Measurements from ENCODE around the gene LCE1F. TPM values are rescaled to one million over a fixed set of nuclear protein-coding genes. Genes with fewer than 3 reads are reported as not detected.

The LCE1F gene
- polyA plus RNA-seq, 4 donors: not detected

- Histone ChIP-seq H3K27me3 (ENCODE audit: control insufficient read depth in 3 of 3, insufficient read depth in 3 of 3, low read length in 3 of 3) (peaks cover 0 to 3% (median 0%) of the 10 kb centered on the region in 3 donors), H3K36me3 (ENCODE audit: control insufficient read depth in 3 of 3, insufficient read depth in 2 of 3, low read depth in 1 of 3, low read length in 3 of 3) (no peaks in the 10 kb centered on the region), H3K4me3 (ENCODE audit: low read depth in 1 of 3, low read length in 3 of 3) (no peak overlapping the region), H3K9me3 (ENCODE audit: control insufficient read depth in 2 of 2, insufficient read depth in 1 of 2, low read depth in 1 of 2, low read length in 1 of 2) (no peaks in the 10 kb centered on the region), H3K4me1 (ENCODE audit: control insufficient read depth in 3 of 3, insufficient read depth in 2 of 3, low read depth in 1 of 3, low read length in 2 of 3) (no peaks in the 10 kb centered on the region), H3K27ac (ENCODE audit: low read depth in 1 of 3, low read length in 2 of 3) (no peak overlapping the region)
- 32 to 56% (median 51%) methylated on average over 4 of the region's 4 CpGs for WGBS, 3 donors
- DNase-seq: peak in 1 of 2 donors; percentile 6
- no peak for FAIRE-seq
Observed at GRCh38 chr1:152745289-152745704, 29.6 kb upstream of the LCE1F start.

DNA sequence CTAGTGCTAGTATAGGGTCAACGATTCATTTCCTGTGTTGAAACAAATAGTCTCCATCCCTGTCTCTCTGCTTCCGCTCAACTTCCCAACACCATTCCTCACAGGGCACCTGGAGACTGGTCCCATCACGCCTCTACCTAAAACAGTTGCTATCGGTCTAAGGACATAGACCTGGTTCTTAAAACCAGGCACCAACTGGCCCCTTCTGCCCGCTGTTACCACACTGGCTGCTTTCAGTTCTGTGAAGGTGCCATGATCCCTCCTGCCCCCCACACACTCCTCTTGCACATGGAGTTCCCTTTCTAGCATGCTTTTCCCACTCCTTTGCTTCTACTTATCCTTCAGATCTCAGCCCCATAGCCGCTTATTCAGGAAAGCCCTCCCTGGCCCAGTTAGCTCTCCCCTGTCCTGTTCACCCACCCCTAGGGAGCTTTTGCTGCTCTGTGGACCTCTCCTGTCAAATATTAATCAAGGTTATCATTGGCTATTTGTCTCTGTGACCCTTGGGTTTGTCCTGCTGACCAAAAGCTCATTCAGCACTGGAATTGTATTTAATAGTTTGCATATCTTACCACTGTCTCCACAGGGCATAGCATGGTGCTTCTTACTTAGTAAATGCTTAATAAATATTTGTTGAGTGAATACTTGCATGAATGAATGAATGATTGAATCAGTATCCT, 29.0 kb upstream of the LCE1F start:
- Histone ChIP-seq H3K36me3 (ENCODE audit: control insufficient read depth in 3 of 3, insufficient read depth in 2 of 3, low read depth in 1 of 3, low read length in 3 of 3) (no peaks in the 10 kb centered on the region), H3K4me1 (ENCODE audit: control insufficient read depth in 3 of 3, insufficient read depth in 2 of 3, low read depth in 1 of 3, low read length in 2 of 3) (no peaks in the 10 kb centered on the region), H3K9me3 (ENCODE audit: control insufficient read depth in 2 of 2, insufficient read depth in 1 of 2, low read depth in 1 of 2, low read length in 1 of 2) (no peaks in the 10 kb centered on the region), H3K27ac (ENCODE audit: low read depth in 1 of 3, low read length in 2 of 3) (no peak overlapping the region), H3K4me3 (ENCODE audit: low read depth in 1 of 3, low read length in 3 of 3) (no peak overlapping the region), H3K27me3 (ENCODE audit: control insufficient read depth in 3 of 3, insufficient read depth in 3 of 3, low read length in 3 of 3) (peaks cover 0 to 3% (median 0%) of the 10 kb centered on the region in 3 donors)
- no peak for DNase-seq
- 69 to 75% (median 75%) methylated on average over 6 of the region's 6 CpGs for WGBS, 3 donors
- FAIRE-seq: no peak

GRCh38 chr1:152747831-152748230, 27.1 kb upstream of the LCE1F start:
- WGBS, 3 donors: 43 to 51% (median 45%) methylated on average over 1 of the region's 1 CpG
- no peak for DNase-seq
- H3K27ac ChIP-seq (ENCODE audit: low read depth in 1 of 3, low read length in 2 of 3): no peak overlapping the region
- H3K4me1 ChIP-seq (ENCODE audit: control insufficient read depth in 3 of 3, insufficient read depth in 2 of 3, low read depth in 1 of 3, low read length in 2 of 3): no peaks in the 10 kb centered on the region
- H3K4me3 ChIP-seq (ENCODE audit: low read depth in 1 of 3, low read length in 3 of 3): no peak overlapping the region
- no peaks in the 10 kb centered on the region for H3K9me3 ChIP-seq (ENCODE audit: control insufficient read depth in 2 of 2, insufficient read depth in 1 of 2, low read depth in 1 of 2, low read length in 1 of 2)
- H3K27me3 ChIP-seq (ENCODE audit: control insufficient read depth in 3 of 3, insufficient read depth in 3 of 3, low read length in 3 of 3): peaks cover 0 to 6% (median 0%) of the 10 kb centered on the region in 3 donors
- H3K36me3 ChIP-seq (ENCODE audit: control insufficient read depth in 3 of 3, insufficient read depth in 2 of 3, low read depth in 1 of 3, low read length in 3 of 3): no peaks in the 10 kb centered on the region
- no peak for FAIRE-seq

GRCh38 chr1:152752225-152752624, 22.7 kb upstream of the LCE1F start:
- H3K4me1 ChIP-seq (ENCODE audit: control insufficient read depth in 3 of 3, insufficient read depth in 2 of 3, low read depth in 1 of 3, low read length in 2 of 3): no peaks in the 10 kb centered on the region
- no peak overlapping the region for H3K4me3 ChIP-seq (ENCODE audit: low read depth in 1 of 3, low read length in 3 of 3)
- FAIRE-seq (no peak), DNase-seq (no peak)
- WGBS, 3 donors: 6 to 27% (median 13%) methylated on average over 1 of the region's 1 CpG
- H3K9me3 ChIP-seq (ENCODE audit: control insufficient read depth in 2 of 2, insufficient read depth in 1 of 2, low read depth in 1 of 2, low read length in 1 of 2): no peaks in the 10 kb centered on the region
- H3K36me3 ChIP-seq (ENCODE audit: control insufficient read depth in 3 of 3, insufficient read depth in 2 of 3, low read depth in 1 of 3, low read length in 3 of 3): no peaks in the 10 kb centered on the region
- no peak overlapping the region for H3K27ac ChIP-seq (ENCODE audit: low read depth in 1 of 3, low read length in 2 of 3)
- H3K27me3 ChIP-seq (ENCODE audit: control insufficient read depth in 3 of 3, insufficient read depth in 3 of 3, low read length in 3 of 3): peaks cover 0 to 3% (median 0%) of the 10 kb centered on the region in 3 donors

- no peak for FAIRE-seq
- WGBS, 3 donors: 4 to 34% (median 11%) methylated on average over 1 of the region's 1 CpG
- Histone ChIP-seq H3K4me3 (ENCODE audit: low read depth in 1 of 3, low read length in 3 of 3) (no peak overlapping the region), H3K36me3 (ENCODE audit: control insufficient read depth in 3 of 3, insufficient read depth in 2 of 3, low read depth in 1 of 3, low read length in 3 of 3) (no peaks in the 10 kb centered on the region), H3K27me3 (ENCODE audit: control insufficient read depth in 3 of 3, insufficient read depth in 3 of 3, low read length in 3 of 3) (peaks cover 0 to 3% (median 0%) of the 10 kb centered on the region in 3 donors), H3K27ac (ENCODE audit: low read depth in 1 of 3, low read length in 2 of 3) (no peak overlapping the region), H3K4me1 (ENCODE audit: control insufficient read depth in 3 of 3, insufficient read depth in 2 of 3, low read depth in 1 of 3, low read length in 2 of 3) (no peaks in the 10 kb centered on the region), H3K9me3 (ENCODE audit: control insufficient read depth in 2 of 2, insufficient read depth in 1 of 2, low read depth in 1 of 2, low read length in 1 of 2) (no peaks in the 10 kb centered on the region)
- DNase-seq: no peak
Observed at GRCh38 chr1:152753586-152753985, 21.4 kb upstream of the LCE1F start.

DNA sequence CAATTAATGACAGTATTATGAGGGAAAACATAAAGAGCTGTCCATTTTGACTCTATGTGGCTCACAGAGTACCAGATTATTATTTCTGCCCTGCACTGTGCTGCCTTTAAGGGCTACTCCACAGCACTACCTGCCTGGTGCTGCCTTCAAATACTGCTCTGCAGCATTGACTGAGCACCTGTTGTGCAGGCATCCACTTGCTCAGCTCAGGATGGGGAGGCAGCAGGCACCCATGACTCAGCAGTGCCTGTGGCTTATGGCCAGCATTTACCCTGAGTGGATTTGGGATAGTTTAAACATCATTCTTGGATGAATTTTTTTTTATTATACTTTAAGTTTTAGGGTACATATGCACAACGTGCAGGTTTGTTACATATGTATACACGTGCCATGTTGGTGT, 18.1 kb upstream of the LCE1F start:
- Histone ChIP-seq H3K9me3 (ENCODE audit: control insufficient read depth in 2 of 2, insufficient read depth in 1 of 2, low read depth in 1 of 2, low read length in 1 of 2) (no peaks in the 10 kb centered on the region), H3K36me3 (ENCODE audit: control insufficient read depth in 3 of 3, insufficient read depth in 2 of 3, low read depth in 1 of 3, low read length in 3 of 3) (no peaks in the 10 kb centered on the region), H3K27ac (ENCODE audit: low read depth in 1 of 3, low read length in 2 of 3) (no peak overlapping the region), H3K4me1 (ENCODE audit: control insufficient read depth in 3 of 3, insufficient read depth in 2 of 3, low read depth in 1 of 3, low read length in 2 of 3) (no peaks in the 10 kb centered on the region), H3K4me3 (ENCODE audit: low read depth in 1 of 3, low read length in 3 of 3) (no peak overlapping the region), H3K27me3 (ENCODE audit: control insufficient read depth in 3 of 3, insufficient read depth in 3 of 3, low read length in 3 of 3) (peaks cover 0 to 3% (median 0%) of the 10 kb centered on the region in 3 donors)
- DNase-seq (no peak), FAIRE-seq (no peak)
- WGBS, 3 donors: 40 to 73% (median 70%) methylated on average over 1 to 2 of the region's 2 CpGs

DNA sequence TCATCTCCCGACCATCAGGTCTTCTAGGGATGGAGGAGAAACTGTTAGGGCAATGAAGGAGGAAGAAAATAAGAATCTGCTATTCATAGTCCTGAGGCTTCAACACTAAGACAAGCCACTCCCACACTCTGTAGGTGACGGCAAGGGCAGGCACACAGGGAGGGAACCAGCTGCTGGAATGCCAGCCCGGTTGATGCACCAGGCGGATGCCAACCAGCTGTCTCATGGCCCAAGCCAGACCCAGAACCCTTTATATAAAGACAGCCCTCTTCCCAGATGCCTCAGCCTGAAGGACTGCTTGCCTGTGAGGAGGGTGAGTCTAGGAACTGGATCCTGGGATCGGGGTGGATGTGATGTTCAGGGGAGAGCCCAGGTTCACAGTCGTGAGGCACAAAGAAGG, 17.2 kb upstream of the LCE1F start, which contains the start of gene KPRP:
Gene KPRP (plus strand): TSS at position 279 of the 400 bp plus-strand sequence. CDS start 1,564 bp downstream, outside the sequence.
- no peaks in the 10 kb centered on the region for H3K4me1 ChIP-seq (ENCODE audit: control insufficient read depth in 3 of 3, insufficient read depth in 2 of 3, low read depth in 1 of 3, low read length in 2 of 3)
- no peak for DNase-seq
- 55 to 77% (median 73%) methylated on average over 6 of the region's 6 CpGs for WGBS, 3 donors
- no peak within 1 kb of the TSS for H3K4me3 ChIP-seq (ENCODE audit: low read depth in 1 of 3, low read length in 3 of 3)
- FAIRE-seq: no peak
- no peaks in the 10 kb centered on the region for H3K36me3 ChIP-seq (ENCODE audit: control insufficient read depth in 3 of 3, insufficient read depth in 2 of 3, low read depth in 1 of 3, low read length in 3 of 3)
- H3K27ac ChIP-seq (ENCODE audit: low read depth in 1 of 3, low read length in 2 of 3): no peak within 1 kb of the TSS
- H3K27me3 ChIP-seq (ENCODE audit: control insufficient read depth in 3 of 3, insufficient read depth in 3 of 3, low read length in 3 of 3): no peaks in the 10 kb centered on the region
- no peaks in the 10 kb centered on the region for H3K9me3 ChIP-seq (ENCODE audit: control insufficient read depth in 2 of 2, insufficient read depth in 1 of 2, low read depth in 1 of 2, low read length in 1 of 2)

DNA sequence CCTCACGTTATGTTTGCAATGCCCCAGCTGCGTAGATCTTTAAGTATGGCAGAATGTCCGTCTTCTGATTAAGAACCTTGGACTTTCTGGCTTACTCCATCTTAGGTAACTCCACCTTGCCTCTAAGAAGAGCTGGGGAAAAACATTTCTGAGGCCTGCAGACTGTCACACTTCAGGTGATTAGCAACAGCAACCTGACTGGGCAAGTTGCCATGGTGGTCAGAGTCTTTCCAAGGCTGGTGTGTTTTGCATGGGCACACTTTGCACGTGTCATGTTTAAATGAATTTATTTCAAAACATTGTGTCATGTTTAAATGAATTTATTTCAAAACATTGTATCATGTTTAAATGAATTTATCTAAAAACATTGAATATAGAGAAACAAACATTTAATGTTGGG, 16.3 kb upstream of the LCE1F start:
- H3K9me3 ChIP-seq (ENCODE audit: control insufficient read depth in 2 of 2, insufficient read depth in 1 of 2, low read depth in 1 of 2, low read length in 1 of 2): no peaks in the 10 kb centered on the region
- H3K36me3 ChIP-seq (ENCODE audit: control insufficient read depth in 3 of 3, insufficient read depth in 2 of 3, low read depth in 1 of 3, low read length in 3 of 3): no peaks in the 10 kb centered on the region
- no peak for DNase-seq
- H3K4me3 ChIP-seq (ENCODE audit: low read depth in 1 of 3, low read length in 3 of 3): no peak overlapping the region
- 63 to 80% (median 64%) methylated on average over 4 of the region's 4 CpGs for WGBS, 3 donors
- no peak overlapping the region for H3K27ac ChIP-seq (ENCODE audit: low read depth in 1 of 3, low read length in 2 of 3)
- FAIRE-seq: no peak
- H3K27me3 ChIP-seq (ENCODE audit: control insufficient read depth in 3 of 3, insufficient read depth in 3 of 3, low read length in 3 of 3): no peaks in the 10 kb centered on the region
- H3K4me1 ChIP-seq (ENCODE audit: control insufficient read depth in 3 of 3, insufficient read depth in 2 of 3, low read depth in 1 of 3, low read length in 2 of 3): no peaks in the 10 kb centered on the region

Measured in small intestine (tissue), 7 donors.